GM23338 (cell line): ENCODE results near the gene ST3GAL2. TPM values are rescaled to one million over a fixed set of nuclear protein-coding genes. Genes with fewer than 3 reads are reported as not detected.
"Not testable (repeated sequence)": the region's sequence is repeated elsewhere in the genome, so short reads cannot be mapped to it uniquely, and the experiment has no call there.

ENCODE experiments used
- ATAC-seq: fragments of 200-7000 bp; cut with Tn5 transposase; 3 replicates; pipeline ENCODE4 v1.9.1; 2020
- DNase-seq: peaks from one replicate; pipeline ENCODE4 v3.0.0-alpha.2; 2015; ENCODE audit warnings: low spot score
- H2AFZ ChIP-seq: fragments of 200-600 bp; sonication (generic); 2 replicates; pipeline ENCODE4 v1.8.0; 2016; ENCODE audit warnings: antibody characterized with exemption, mild to moderate bottlenecking, moderate library complexity
- H3F3A ChIP-seq: fragments of 200-600 bp; sonication (generic); replicated peaks from 2 replicates; pipeline ENCODE4 v1.8.0; 2017; ENCODE audit warnings: antibody characterized with exemption, mixed run types, low read depth
- H3K27ac ChIP-seq: fragments of 200-600 bp; sonication (generic); 2 replicates; pipeline ENCODE4 v1.6.1; 2016; ENCODE audit warnings: low read depth
- H3K27me3 ChIP-seq: fragments of 200-600 bp; sonication (generic); 2 replicates; pipeline ENCODE4 v1.8.0; 2016; ENCODE audit warnings: mild to moderate bottlenecking, mixed run types, moderate library complexity; ENCODE audit not compliant: insufficient read depth
- H3K36me3 ChIP-seq: fragments of 200-600 bp; sonication (generic); 2 replicates; pipeline ENCODE4 v1.8.0; 2016; ENCODE audit warnings: mild to moderate bottlenecking; ENCODE audit not compliant: insufficient read depth
- H3K4me1 ChIP-seq: fragments of 200-600 bp; sonication (generic); 2 replicates; pipeline ENCODE4 v1.8.0; 2016; ENCODE audit warnings: mild to moderate bottlenecking, moderate library complexity; ENCODE audit not compliant: insufficient read depth
- H3K4me2 ChIP-seq: fragments of 200-600 bp; sonication (generic); 2 replicates; pipeline ENCODE4 v1.7.1; 2017; ENCODE audit warnings: mixed run types
- H3K4me3 ChIP-seq: fragments of 200-600 bp; sonication (generic); 2 replicates; pipeline ENCODE4 v1.6.1; 2016; ENCODE audit warnings: mixed run types
- H3K79me2 ChIP-seq: fragments of 200-600 bp; sonication (generic); replicated peaks from 2 replicates; pipeline ENCODE4 v1.8.0; 2017; ENCODE audit warnings: mild to moderate bottlenecking; ENCODE audit not compliant: insufficient read depth
- H3K9me2 ChIP-seq: fragments of 200-600 bp; sonication (generic); 2 replicates; pipeline ENCODE4 v1.8.0; 2017; ENCODE audit not compliant: insufficient read depth
- H4K20me1 ChIP-seq: fragments of 200-600 bp; sonication (generic); replicated peaks from 2 replicates; pipeline ENCODE4 v1.8.0; 2017; ENCODE audit warnings: mild to moderate bottlenecking; ENCODE audit not compliant: insufficient read depth
- H3K27ac Mint-ChIP-seq: 2 replicates; pipeline ENCODE4 v1.8.0; 2020; ENCODE audit warnings: inconsistent platforms, mild to moderate bottlenecking, moderate library complexity, mixed read lengths
- H3K27me3 Mint-ChIP-seq: 3 replicates; pipeline ENCODE4 v1.8.0; 2022; ENCODE audit warnings: low read depth, mild to moderate bottlenecking, moderate library complexity, mixed read lengths, inconsistent platforms; ENCODE audit not compliant: insufficient read depth, poor library complexity
- H3K36me3 Mint-ChIP-seq: 3 replicates; pipeline ENCODE4 v1.8.0; 2021; ENCODE audit warnings: low read depth, mild to moderate bottlenecking, inconsistent platforms, moderate library complexity, mixed read lengths
- H3K4me1 Mint-ChIP-seq: 3 replicates; pipeline ENCODE4 v1.8.0; 2020; ENCODE audit warnings: mild to moderate bottlenecking, inconsistent platforms, mixed read lengths
- H3K4me3 Mint-ChIP-seq: 3 replicates; pipeline ENCODE4 v1.8.0; 2021; ENCODE audit warnings: moderate library complexity, mild to moderate bottlenecking, inconsistent platforms, mixed read lengths
- H3K9me3 Mint-ChIP-seq: 3 replicates; pipeline ENCODE4 v1.8.0; 2020; ENCODE audit warnings: moderate library complexity, mild to moderate bottlenecking, inconsistent platforms, mixed read lengths
- CREB1 ChIP-seq: fragments of 250-450 bp; sonication (Bioruptor Pico); IDR thresholded peaks from 2 replicates; pipeline ENCODE4 v1.5.0; 2020; ENCODE audit warnings: low read depth, mild to moderate bottlenecking, moderate library complexity
- EZH2 ChIP-seq: fragments of 200-600 bp; sonication (generic); IDR thresholded peaks from one replicate; pipeline ENCODE4 v1.8.0; 2017; ENCODE audit warnings: antibody characterized with exemption, mild to moderate bottlenecking, low read depth; ENCODE audit not compliant: unreplicated experiment
- JUNB ChIP-seq: IDR thresholded peaks from one replicate; pipeline ENCODE4 v1.6.1; 2016; ENCODE audit warnings: antibody characterized with exemption; ENCODE audit not compliant: unreplicated experiment
- POLR2AphosphoS5 ChIP-seq: IDR thresholded peaks from 2 replicates; pipeline ENCODE4 v1.6.1; 2016; ENCODE audit warnings: antibody characterized with exemption, low read depth
- STAT1 ChIP-seq: IDR thresholded peaks from one replicate; pipeline ENCODE4 v1.6.1; 2016; ENCODE audit warnings: antibody characterized with exemption; ENCODE audit not compliant: unreplicated experiment
- ZNF114 ChIP-seq: fragments of 250-450 bp; sonication (Bioruptor Pico); IDR thresholded peaks from 2 replicates; pipeline ENCODE4 v1.5.0; 2020; ENCODE audit warnings: mild to moderate bottlenecking, moderate library complexity
- polyA plus RNA-seq: library from polyadenylated mRNA; unstranded; fragments of >200 nt; fragmentation: Nextera tagmentation; extraction: Ambion mirVana; gene quantifications from 2 replicates; pipeline ENCODE4 v1.2.1, GENCODE V29; 2016
- small RNA-seq: library from RNA; depleted of rRNA; stranded (forward); fragments of <200 nt; gene quantifications from one replicate; pipeline ENCODE3, GENCODE V24; 2014; ENCODE audit warnings: low replicate concordance
- total RNA-seq: library from RNA; depleted of rRNA; stranded (reverse); fragments of >200 nt; shearing (Covaris generic); gene quantifications from 2 replicates; pipeline ENCODE4 v1.2.3, GENCODE V29; 2014; rRNA removed
- TF ChIP-seq, protein P1 (sequence below), 2 experiments: fragments of 200-600 bp in 1 of 2; sonication (generic) in 1 of 2; conservative IDR thresholded peaks; 2 replicates each; pipeline versions ENCODE4 v1.5.1 to v1.6.1; 2016 to 2017; ENCODE audit warnings: antibody characterized with exemption in 2 of 2, low read depth in 2 of 2, mild to moderate bottlenecking in 2 of 2, moderate library complexity in 1 of 2

The ST3GAL2 gene
- total and polyA plus RNA-seq, 2 experiments from 2014 or later: 12.3 to 39.8 TPM

DNA sequence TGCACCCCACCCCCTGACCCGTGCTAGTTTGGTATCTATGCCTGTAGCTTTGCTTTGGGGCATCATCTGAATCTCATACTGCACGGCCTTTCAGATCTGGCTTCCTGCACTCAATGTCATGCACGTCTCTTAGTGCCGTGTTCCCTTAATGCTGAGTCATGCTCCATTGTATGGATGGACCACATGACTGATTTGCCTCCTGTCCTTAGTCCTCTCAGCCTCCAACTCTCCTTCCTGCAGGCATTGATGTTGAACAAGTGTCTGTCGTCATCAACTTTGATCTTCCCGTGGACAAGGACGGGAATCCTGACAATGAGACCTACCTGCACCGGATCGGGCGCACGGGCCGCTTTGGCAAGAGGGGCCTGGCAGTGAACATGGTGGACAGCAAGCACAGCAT lies 106.2 kb downstream of the ST3GAL2 start:
- not testable (repeated sequence) for DNase-seq, H3K9me3 Mint-ChIP-seq, H3K4me2 ChIP-seq, H3K9me2 ChIP-seq, H3K4me3 ChIP-seq, H3K79me2 ChIP-seq, H3K4me1 ChIP-seq, ATAC-seq, H3F3A ChIP-seq, H3K27me3 Mint-ChIP-seq, H3K27me3 ChIP-seq, H4K20me1 ChIP-seq, H2AFZ ChIP-seq, H3K27ac ChIP-seq, H3K4me1 Mint-ChIP-seq, H3K4me3 Mint-ChIP-seq
- H3K36me3 Mint-ChIP-seq: peaks cover 50% of the 10 kb centered on the region
- H3K36me3 ChIP-seq: peaks cover 22% of the 10 kb centered on the region
- peak overlapping the region; percentile 95 for H3K27ac Mint-ChIP-seq

DNA sequence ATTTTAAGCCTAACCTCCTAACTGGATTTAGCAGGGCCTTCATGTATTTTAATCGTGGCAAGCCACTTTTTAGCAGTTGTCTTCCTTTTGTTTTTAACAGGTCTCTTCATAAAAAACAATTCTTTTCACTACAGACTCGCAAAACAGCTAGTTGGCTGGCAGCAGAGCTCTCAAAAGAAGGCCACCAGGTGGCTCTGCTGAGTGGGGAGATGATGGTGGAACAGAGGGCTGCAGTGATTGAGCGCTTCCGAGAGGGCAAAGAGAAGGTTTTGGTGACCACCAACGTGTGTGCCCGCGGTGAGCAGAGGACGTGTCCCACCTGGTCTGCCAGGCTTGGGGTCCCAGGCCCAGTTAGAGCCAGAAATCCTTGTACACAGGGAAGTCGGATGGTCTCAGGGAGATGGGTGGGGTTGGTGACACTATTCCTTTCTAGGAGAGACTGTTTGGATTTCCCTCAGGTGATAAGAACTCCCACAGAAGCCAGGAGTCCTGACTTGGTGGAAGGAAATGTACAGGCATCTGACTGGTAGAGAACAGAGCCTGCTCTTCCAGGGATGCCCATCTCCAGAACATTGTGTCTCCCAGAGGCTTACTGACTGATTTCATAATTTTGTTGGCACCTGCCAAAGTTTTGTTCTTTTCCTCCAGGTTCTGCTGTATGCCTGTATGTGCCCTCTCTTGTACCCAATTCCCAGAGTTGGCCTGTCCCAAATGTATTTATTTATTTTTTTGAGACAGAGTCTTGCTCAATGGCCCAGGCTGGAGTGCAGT lies 107.1 kb downstream of the ST3GAL2 start:
- H2AFZ ChIP-seq: no peak overlapping the region
- DNase-seq (peak; percentile 48), ATAC-seq (peak; percentile 89)
- H4K20me1 ChIP-seq: no peaks in the 10 kb centered on the region; the same call in 1 of the 2 replicates
- Mint-ChIP-seq H3K4me3 (no peak overlapping the region), H3K36me3 (peaks cover 50% of the 10 kb centered on the region), H3K4me1 (no peaks in the 10 kb centered on the region), H3K27ac (peak overlapping the region; percentile 95), H3K9me3 (no peaks in the 10 kb centered on the region), H3K27me3 (peaks cover 4% of the 10 kb centered on the region)
- H3K4me1 ChIP-seq: no peaks in the 10 kb centered on the region
- no peak overlapping the region for H3K27ac ChIP-seq
- no peaks in the 10 kb centered on the region for H3K9me2 ChIP-seq
- peaks cover 26% of the 10 kb centered on the region for H3K36me3 ChIP-seq
- H3F3A ChIP-seq: no peaks in the 10 kb centered on the region
- H3K27me3 ChIP-seq: no peaks in the 10 kb centered on the region
- H3K4me3 ChIP-seq: no peak overlapping the region
- no peaks in the 10 kb centered on the region for H3K79me2 ChIP-seq
- H3K4me2 ChIP-seq: no peak overlapping the region
- TF ChIP-seq JUNB (no peak), ZNF114 (no peak), POLR2AphosphoS5 (no peak), STAT1 (no peak), CREB1 (CRISPR knock-in tag) (no peak), EZH2 (no peak)
- TF ChIP-seq, protein P1, sequence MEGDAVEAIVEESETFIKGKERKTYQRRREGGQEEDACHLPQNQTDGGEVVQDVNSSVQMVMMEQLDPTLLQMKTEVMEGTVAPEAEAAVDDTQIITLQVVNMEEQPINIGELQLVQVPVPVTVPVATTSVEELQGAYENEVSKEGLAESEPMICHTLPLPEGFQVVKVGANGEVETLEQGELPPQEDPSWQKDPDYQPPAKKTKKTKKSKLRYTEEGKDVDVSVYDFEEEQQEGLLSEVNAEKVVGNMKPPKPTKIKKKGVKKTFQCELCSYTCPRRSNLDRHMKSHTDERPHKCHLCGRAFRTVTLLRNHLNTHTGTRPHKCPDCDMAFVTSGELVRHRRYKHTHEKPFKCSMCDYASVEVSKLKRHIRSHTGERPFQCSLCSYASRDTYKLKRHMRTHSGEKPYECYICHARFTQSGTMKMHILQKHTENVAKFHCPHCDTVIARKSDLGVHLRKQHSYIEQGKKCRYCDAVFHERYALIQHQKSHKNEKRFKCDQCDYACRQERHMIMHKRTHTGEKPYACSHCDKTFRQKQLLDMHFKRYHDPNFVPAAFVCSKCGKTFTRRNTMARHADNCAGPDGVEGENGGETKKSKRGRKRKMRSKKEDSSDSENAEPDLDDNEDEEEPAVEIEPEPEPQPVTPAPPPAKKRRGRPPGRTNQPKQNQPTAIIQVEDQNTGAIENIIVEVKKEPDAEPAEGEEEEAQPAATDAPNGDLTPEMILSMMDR (conservative IDR thresholded peaks at IDR 0.05; ENCODE audit: low read depth in 2 of 2): peak; percentile 59 to 69

DNA sequence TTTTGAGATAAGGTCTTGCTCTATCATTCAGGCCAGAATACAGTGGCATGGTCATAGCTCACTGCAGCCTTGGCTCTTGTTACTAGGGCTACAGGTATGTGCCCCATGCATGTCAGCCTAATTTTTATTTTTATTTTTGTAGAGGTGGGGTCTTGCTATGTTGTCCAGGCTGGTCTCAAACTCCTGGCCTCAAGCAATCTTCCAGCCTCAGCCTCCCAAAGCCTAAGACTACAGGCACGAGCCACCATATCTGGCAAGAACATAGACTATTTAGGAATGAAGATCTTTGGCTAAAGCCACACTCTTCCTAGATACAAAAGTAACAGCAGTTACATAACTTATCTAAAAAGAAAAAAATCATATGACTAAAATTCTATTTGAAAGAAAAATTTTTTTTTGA lies 107.8 kb downstream of the ST3GAL2 start:
- Mint-ChIP-seq H3K4me3 (no peak overlapping the region), H3K36me3 (peaks cover 48% of the 10 kb centered on the region), H3K4me1 (no peaks in the 10 kb centered on the region), H3K27me3 (peaks cover 4% of the 10 kb centered on the region), H3K27ac (no peak overlapping the region), H3K9me3 (no peaks in the 10 kb centered on the region)
- no peak overlapping the region for H3K4me3 ChIP-seq
- TF ChIP-seq STAT1 (no peak), EZH2 (no peak)
- H3K4me1 ChIP-seq: no peaks in the 10 kb centered on the region
- H3K9me2 ChIP-seq: no peaks in the 10 kb centered on the region
- no peak overlapping the region for H3K4me2 ChIP-seq
- DNase-seq (no peak), ATAC-seq (no peak)
- peaks cover 26% of the 10 kb centered on the region for H3K36me3 ChIP-seq
- H3K27ac ChIP-seq: no peak overlapping the region
- no peaks in the 10 kb centered on the region for H4K20me1 ChIP-seq
- H3F3A ChIP-seq: no peaks in the 10 kb centered on the region
- no peak overlapping the region for H2AFZ ChIP-seq
- no peaks in the 10 kb centered on the region for H3K27me3 ChIP-seq
- no peaks in the 10 kb centered on the region for H3K79me2 ChIP-seq

Small RNA genes lying within 50 kb of the gene (small RNA-seq; reads per million reads assigned to genes)
- gene RNU6-23P (not detected), gene RPS27P26 (not detected)

Other genes starting within 250 kb of the ST3GAL2 start
- gene EXOSC6, start 187.2 kb downstream of the ST3GAL2 start, total RNA-seq: 27.8 and 28.2 TPM in 2 replicates
- gene EXOSC6, start 187.2 kb downstream of the ST3GAL2 start, polyA plus RNA-seq: 13.7 and 14.4 TPM in 2 replicates
- 263 and 292 TPM in 2 replicates for gene AARS1, start 149.6 kb downstream of the ST3GAL2 start, total RNA-seq
- gene AARS1, start 149.6 kb downstream of the ST3GAL2 start, polyA plus RNA-seq: 97.5 and 105 TPM in 2 replicates
- 45.8 and 55.2 TPM in 2 replicates for gene DDX19B, start 139.9 kb downstream of the ST3GAL2 start, total RNA-seq
- gene DDX19B, start 139.9 kb downstream of the ST3GAL2 start, polyA plus RNA-seq: 38.8 and 42.2 TPM in 2 replicates
- gene DDX19A, start 92.2 kb downstream of the ST3GAL2 start, total RNA-seq: 58.0 and 67.3 TPM in 2 replicates
- gene DDX19A, start 92.2 kb downstream of the ST3GAL2 start, polyA plus RNA-seq: 22.2 and 24.1 TPM in 2 replicates
- 4.0 and 8.0 TPM in 2 replicates for gene FCSK, start 15.5 kb upstream of the ST3GAL2 start, total RNA-seq
- 1.5 and 2.3 TPM in 2 replicates for gene FCSK, start 15.5 kb upstream of the ST3GAL2 start, polyA plus RNA-seq
- gene COG4, start 84.5 kb upstream of the ST3GAL2 start, total RNA-seq: 38.1 and 46.9 TPM in 2 replicates
- 23.9 and 28.8 TPM in 2 replicates for gene COG4, start 84.5 kb upstream of the ST3GAL2 start, polyA plus RNA-seq
- gene SF3B3, start 84.7 kb upstream of the ST3GAL2 start, total RNA-seq: 289 and 316 TPM in 2 replicates
- gene SF3B3, start 84.7 kb upstream of the ST3GAL2 start, polyA plus RNA-seq: 202 and 203 TPM in 2 replicates
- gene IL34, start 207.5 kb upstream of the ST3GAL2 start, total RNA-seq: 4.6 and 6.6 TPM in 2 replicates
- gene IL34, start 207.5 kb upstream of the ST3GAL2 start, polyA plus RNA-seq: 3.1 and 4.3 TPM in 2 replicates
- gene MTSS2, start 247.0 kb upstream of the ST3GAL2 start, total RNA-seq: 16.5 and 19.6 TPM in 2 replicates
- gene MTSS2, start 247.0 kb upstream of the ST3GAL2 start, polyA plus RNA-seq: 1.6 and 1.9 TPM in 2 replicates